ENCODE measurements around the gene SPATA18. TPM values are rescaled to one million over a fixed set of nuclear protein-coding genes. Genes with fewer than 3 reads are reported as not detected.

Gene SPATA18
- total RNA-seq, 1 experiment from 2014 or later = 0.47 TPM

GRCh38 chr4:52036886-52037530 lies 14.1 kb upstream of the SPATA18 start:
- Histone ChIP-seq H3K4me3 (replicated peaks in 1 of 2; ENCODE audit: low read depth in 1 of 2, low read length in 2 of 2) (peak overlapping the region; percentile 69 to 74), H3K36me3 (ENCODE audit: control insufficient read depth in 1 of 2, insufficient read depth in 2 of 2, low read length in 2 of 2) (no peaks in the 10 kb centered on the region; a peak in 1 of 4 replicates), H3K9me2 (ENCODE audit: insufficient read depth) (no peaks in the 10 kb centered on the region), H3K27ac (ENCODE audit: low read depth, low read length) (no peak overlapping the region), H2AFZ (ENCODE audit: low read depth, low read length, poor library complexity, severe bottlenecking) (peak overlapping the region; percentile 66), H3K4me1 (ENCODE audit: control insufficient read depth in 1 of 2, insufficient read depth in 2 of 2, low read length in 2 of 2) (peaks cover 6 to 12% of the 10 kb centered on the region in 2 experiments; a peak in 2 of 4 replicates), H4K20me1 (ENCODE audit: insufficient read depth) (no peaks in the 10 kb centered on the region), H3K4me2 (ENCODE audit: low read length) (peak overlapping the region; percentile 84), H3K9me3 (ENCODE audit: control insufficient read depth in 1 of 2, insufficient read depth in 1 of 2, low read depth in 1 of 2, low read length in 2 of 2) (no peaks in the 10 kb centered on the region), H3K9ac (ENCODE audit: low read length) (peak overlapping the region; percentile 57), H3K79me2 (ENCODE audit: insufficient read depth, low read length) (no peaks in the 10 kb centered on the region; the same call in 1 of the 2 replicates), H3K27me3 (ENCODE audit: insufficient read depth, low read length) (peaks cover 13% of the 10 kb centered on the region; the same call in 1 of the 2 replicates)
- TSS peak; percentile 37 for BruUV-seq (replicated peaks)
- TF ChIP-seq ZBTB33 (IDR thresholded peaks at IDR 0.05; ENCODE audit: extremely low read depth, insufficient replicate concordance, low read length) (no peak), REST (IDR thresholded peaks at IDR 0.05; ENCODE audit: low read depth) (no peak), TCF7L2 (IDR thresholded peaks at IDR 0.05; ENCODE audit: borderline replicate concordance, extremely low read depth, insufficient read depth, insufficient read length) (no peak), ZNF274 (IDR thresholded peaks at IDR 0.05; ENCODE audit: low read depth, low read length) (no peak), EGR1 (IDR thresholded peaks at IDR 0.05; ENCODE audit: low read depth) (no peak), SP1 (IDR thresholded peaks at IDR 0.05; ENCODE audit: low read depth) (no peak), EZH2 (IDR thresholded peaks at IDR 0.05) (no peak), CBX3 (IDR thresholded peaks at IDR 0.05; ENCODE audit: low read depth) (no peak), YY1 (IDR thresholded peaks at IDR 0.05; ENCODE audit: extremely low read depth, insufficient replicate concordance, low read depth, low read length) (no peak), POLR2A (IDR thresholded peaks at IDR 0.05; ENCODE audit: borderline replicate concordance, extremely low read depth, insufficient read depth, insufficient read length) (no peak), RAD21 (IDR thresholded peaks at IDR 0.05; ENCODE audit: low read depth) (no peak), CTCF (IDR thresholded peaks at IDR 0.05 in 2 of 3, conservative IDR thresholded peaks at IDR 0.05 in 1 of 3; ENCODE audit: borderline replicate concordance in 1 of 3, insufficient read depth in 1 of 3, low read depth in 2 of 3, low read length in 2 of 3) (no peak), EZH2phosphoT487 (IDR thresholded peaks at IDR 0.05; ENCODE audit: borderline replicate concordance) (no peak)
- ChIA-PET RAD21 (ENCODE audit: low non-redundant PET in 1 of 2, low total read pairs in 2 of 2, uncharacterized antibody in 2 of 2, unreplicated experiment in 2 of 2) (no interaction called here), POLR2A (no interaction called here), CTCF (interaction anchor here (1.0 kb wide), 1 partner anchor 11 kb away, joined by 3 read pairs; no protein-coding TSS in a partner anchor)
- no peak for ATAC-seq
- DNase-seq (ENCODE audit: low read depth, low spot score) = no peak
- intact Hi-C loops (cut with micrococcal nuclease) = no loop called here
